Measurements from ENCODE around the gene RPS2.

DNA sequence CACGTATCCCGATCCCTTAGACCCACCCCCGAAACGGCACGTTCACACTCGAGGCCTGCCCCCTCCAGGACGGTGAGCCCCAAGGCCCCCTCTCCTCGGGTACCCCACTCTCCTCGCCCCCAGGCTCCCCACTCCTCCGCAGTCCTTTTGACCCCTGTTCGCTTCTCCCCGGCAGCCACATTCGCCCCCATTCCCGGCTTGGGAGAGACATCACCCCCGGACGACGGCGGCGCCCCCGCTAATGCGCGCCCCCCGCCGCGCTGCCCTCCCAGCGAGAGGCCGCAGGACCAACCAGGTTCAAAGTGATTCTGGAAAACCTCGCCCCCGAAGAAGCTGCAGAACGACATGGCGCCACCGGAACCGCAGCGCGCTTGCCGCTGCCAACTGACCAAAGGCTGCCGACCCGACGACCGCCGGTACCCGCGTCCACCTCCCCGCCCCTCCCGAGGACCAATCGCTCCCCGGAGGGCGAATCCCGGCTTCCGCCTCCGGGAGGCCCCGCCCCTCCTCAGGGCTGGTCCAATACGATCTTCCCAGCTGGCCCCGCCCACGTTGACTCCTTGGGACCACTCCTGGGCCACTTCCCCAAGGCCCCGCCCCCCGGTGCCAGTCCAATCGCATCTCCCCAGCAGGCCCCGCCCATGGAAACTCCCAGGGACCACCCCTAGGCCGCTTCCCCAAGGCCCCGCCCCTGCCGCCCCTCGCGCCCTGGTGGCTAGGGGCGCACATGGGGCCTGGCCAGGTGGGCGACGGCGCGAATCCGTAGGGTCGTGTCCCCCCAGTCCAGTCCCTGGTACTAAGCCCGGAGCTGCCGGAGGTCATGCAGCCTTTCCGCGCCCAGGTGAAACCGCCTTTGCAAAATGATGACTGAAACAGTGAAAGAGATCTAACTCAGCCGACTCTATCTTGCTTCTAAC is 21.6 kb downstream of the RPS2 start, which contains the start of gene MSRB1:
- peak; percentile 99 for TF ChIP-seq POLR2A (IDR thresholded peaks at IDR 0.05)
- TF ChIP-seq, protein P1, sequence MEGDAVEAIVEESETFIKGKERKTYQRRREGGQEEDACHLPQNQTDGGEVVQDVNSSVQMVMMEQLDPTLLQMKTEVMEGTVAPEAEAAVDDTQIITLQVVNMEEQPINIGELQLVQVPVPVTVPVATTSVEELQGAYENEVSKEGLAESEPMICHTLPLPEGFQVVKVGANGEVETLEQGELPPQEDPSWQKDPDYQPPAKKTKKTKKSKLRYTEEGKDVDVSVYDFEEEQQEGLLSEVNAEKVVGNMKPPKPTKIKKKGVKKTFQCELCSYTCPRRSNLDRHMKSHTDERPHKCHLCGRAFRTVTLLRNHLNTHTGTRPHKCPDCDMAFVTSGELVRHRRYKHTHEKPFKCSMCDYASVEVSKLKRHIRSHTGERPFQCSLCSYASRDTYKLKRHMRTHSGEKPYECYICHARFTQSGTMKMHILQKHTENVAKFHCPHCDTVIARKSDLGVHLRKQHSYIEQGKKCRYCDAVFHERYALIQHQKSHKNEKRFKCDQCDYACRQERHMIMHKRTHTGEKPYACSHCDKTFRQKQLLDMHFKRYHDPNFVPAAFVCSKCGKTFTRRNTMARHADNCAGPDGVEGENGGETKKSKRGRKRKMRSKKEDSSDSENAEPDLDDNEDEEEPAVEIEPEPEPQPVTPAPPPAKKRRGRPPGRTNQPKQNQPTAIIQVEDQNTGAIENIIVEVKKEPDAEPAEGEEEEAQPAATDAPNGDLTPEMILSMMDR (IDR thresholded peaks at IDR 0.05): peak in 3 of 7 experiments; percentile 4 to 18 (median 8)

Measured in body of pancreas (tissue), 4 donors.